GM19324 (cell line): ENCODE data around the gene GAS2L1.

Experiments
- ATAC-seq: cut with Tn5 transposase; IDR thresholded peaks from one replicate; pipeline ENCODE4 v1.9.1; 2021; ENCODE audit warnings: mild to moderate bottlenecking, moderate library complexity; ENCODE audit not compliant: unreplicated experiment, low FRiP score

Gene GAS2L1

DNA sequence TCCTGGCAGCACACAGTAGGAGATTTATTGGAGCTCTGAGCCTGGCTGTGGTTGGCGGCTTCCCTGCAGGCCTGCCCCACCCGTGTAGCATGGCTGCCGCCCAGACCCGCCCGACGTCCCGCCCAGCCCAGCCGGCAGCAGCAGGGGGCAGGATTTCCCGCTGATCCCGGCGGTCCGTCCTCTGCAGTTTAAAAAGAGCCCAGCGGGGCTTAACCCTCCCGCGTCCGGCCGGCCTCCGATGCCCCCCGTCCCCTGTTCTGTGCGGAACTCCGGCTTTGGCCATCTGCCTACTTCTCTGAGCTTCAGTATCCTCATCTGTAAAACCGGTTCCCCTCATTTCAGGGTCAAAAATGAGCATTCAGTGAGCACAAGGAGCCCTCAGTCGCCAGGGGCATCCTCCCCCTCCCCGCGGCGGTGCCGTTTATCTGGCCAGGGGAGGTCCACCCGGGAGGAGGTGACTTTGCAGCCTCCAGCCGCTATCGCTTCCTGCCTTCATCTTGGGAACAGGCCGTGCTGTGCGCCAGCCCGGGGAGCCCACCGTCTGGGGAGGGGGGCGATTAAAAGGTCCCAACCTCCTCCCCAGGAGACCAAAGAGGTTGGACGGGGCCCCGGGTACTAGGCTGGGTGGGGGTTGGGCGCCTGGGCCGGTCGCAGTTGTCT lies at the start of gene GAS2L1:
GAS2L1 (plus strand) TSS at position 476 of the 660 bp plus-strand sequence. CDS start 1,456 bp downstream, outside the sequence.
- no peak for ATAC-seq

DNA sequence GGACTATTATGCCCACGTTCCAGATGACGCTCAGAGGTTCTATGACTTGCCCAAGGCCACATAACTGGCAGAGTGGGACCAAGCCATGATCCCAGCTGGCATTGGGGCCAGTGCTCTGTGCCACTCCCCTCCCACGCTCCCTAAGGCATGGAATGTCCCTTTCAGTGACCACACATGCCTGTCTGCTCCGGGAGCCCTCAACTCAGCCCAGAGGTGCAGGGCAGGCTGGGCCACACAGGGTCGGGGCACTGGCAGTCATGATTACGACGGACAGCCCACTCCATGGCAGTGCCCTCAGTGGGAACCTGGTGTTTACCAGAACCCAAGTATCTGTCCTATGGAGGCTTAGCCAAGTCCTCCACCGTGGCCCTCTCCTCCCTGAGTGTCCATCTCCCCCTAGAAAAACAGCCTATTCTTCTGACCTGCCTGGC lies 48.7 kb upstream of the GAS2L1 start:
- no peak for ATAC-seq

DNA sequence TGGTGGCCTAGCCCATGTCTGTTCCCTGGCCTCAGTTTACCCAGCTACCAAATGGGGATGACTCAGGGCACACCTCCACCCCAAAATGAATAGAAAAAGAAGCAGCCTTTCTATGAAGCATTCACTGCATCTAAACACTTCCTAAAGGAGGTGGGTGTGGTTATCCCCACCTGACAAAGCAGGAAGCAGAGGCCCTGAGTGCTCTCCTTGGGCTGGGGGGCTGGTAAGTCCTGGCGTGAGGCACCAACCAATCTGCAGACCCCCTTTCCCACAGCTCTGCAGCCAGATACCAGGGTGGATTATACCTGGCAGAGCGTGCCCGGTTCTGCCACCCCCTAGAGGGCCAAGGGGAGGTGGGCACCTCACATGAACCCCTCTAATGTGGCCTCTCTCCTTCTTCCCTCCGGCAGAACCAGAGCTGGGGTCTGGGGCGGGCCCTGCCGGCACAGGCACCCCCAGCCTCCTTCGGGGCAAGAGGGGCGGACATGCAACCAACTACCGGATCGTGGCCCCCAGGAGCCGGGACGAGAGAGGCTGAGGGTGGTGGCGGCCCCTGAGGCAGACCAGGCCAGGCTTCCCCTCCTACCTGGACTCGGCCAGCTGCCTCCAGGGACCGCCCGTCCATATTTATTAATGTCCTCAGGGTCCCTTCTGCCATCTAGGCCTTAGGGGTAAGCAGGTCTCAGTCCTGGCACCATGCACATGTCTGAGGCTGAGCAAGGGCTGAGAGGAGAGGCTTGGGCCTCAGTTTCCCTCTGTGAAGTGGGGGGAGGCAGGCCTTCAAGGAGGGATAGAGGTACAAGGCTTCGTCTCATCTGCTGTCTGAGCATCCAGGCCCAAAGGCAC lies 47.8 kb upstream of the GAS2L1 start:
- ATAC-seq = no peak

DNA sequence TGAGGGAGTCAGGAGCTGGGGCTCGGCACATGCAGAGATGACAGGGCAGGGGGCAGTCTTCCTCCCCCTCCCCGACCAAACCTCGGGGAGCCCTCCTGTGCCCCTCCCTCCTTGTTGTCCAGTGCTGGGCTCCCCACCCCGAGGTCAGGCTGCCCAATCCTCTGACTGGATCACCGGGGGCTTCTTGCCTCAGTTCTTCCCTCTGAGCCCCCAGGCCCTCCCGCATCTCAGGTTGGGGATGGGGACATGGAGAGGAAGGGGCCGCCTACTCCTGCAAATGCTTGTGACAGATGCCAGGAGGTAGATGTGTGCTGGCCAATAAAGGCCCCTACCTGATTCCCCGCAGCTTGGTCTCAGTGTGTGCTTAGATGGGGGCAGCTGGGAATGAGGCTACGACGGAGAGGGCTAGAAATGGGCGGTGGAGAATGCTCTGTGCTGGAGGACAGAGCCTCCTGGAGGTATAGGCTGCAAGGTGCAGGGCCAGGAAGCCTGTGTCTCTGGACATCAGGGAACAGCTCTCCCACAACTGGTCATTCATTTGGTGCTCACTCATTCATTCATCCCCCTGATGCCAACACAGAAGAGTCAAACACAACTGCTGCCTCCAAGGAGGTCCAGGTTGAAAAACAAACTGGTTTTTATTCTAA lies 47.1 kb upstream of the GAS2L1 start:
- ATAC-seq = no peak

DNA sequence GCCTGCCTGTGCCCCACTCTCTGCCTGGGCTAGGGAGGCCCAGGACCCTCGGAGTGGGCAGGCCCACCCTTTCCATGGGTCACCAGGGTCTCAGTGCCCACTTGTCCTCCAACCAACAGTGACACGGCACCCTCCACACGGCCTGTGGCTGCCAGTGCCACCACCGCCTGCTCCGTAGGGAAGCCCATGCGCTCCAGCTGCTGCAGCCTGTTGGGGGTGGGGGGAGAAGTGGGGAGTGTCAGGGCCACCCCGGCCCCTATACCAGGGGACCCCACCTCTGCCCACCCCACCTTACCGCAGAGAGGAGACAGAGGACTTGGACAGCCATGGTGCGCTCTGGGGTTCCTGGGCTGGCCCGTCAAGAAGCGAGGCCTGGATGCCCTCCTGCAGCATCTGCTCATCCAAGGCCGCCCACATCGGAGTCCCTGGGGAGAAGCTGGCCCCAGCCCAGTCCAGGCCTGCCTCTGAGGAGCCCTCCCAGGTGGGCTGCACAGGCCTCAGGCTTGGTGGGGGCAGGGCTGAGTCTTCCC lies 46.4 kb upstream of the GAS2L1 start:
- no peak for ATAC-seq

DNA sequence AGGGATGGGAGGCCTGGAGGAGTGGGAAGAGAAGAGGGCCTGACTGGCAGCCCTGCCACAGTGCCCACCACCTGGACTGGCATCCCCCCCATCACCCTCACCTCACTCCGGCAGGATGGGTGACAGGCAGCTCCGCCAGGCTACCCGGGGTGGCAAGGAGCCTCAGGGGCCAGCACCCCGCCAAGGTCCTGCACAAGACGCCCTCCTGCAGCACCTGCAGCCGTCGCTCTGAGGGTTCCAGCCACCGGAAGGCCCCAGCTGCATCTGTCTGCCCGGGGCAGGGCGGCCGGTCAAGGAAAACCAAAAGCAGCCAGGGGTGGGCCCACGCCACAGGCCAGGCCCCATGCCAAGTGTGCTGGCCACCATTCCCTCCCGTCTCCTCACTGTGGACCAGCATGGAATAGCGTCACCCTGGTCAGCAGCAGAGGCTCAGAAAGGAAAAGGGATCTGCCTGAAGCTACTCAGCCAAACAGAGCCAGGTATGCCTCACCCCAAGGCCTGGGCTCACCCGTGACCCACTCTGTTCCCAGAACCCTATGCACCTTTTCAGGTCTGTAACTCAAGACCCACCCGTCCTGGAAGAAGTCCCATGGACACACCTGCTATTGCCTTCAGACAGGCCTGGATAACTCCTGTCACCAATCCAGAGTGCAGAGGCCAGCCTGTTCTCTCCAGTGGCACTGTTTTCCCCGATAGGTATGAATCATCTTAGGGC lies 45.7 kb upstream of the GAS2L1 start:
- ATAC-seq = no peak

DNA sequence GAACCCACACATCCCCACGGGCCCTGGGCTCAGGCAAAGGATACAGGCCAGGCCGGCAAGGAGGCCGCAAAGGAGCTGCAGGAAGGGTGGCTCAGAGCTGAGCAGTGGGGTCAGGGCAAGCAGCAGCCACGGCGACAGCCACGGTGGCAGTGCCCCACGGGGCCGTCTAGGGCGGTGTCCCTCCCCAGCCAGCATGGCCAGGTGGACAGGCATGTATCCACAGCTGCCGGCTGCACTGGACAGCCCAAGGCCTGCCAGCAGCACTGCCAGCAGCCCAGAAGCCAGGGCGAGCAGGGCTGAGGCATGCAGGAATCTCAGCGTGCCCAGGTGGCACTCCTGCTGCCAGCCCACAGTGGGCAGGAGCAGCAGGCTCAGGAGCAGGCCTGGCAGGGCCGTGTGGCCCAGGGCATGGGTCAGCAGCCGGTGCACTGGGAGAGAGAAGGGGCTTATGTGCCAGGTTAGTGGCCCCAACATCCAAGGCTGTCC lies 42.6 kb upstream of the GAS2L1 start:
- ATAC-seq = no peak

DNA sequence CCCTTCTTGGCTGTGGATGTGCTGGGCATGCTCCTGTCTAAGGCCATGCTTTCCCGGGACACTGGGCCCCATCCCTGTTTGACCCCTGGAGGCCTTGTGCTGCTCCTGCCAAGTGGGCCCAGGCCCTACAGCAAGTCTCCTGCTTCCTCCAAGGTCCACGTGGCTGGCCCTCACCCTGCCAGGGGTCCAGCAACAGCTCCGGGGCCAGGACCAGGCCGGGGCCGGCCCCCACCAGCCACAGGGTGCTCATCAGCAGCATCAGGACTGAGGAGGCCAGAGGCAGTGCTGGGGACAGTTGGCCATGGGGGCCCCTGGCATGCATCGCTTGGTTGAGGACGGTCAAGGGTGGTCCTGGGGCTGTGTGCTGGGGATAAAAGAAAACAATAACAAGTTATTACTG lies 41.1 kb upstream of the GAS2L1 start:
- ATAC-seq = no peak

DNA sequence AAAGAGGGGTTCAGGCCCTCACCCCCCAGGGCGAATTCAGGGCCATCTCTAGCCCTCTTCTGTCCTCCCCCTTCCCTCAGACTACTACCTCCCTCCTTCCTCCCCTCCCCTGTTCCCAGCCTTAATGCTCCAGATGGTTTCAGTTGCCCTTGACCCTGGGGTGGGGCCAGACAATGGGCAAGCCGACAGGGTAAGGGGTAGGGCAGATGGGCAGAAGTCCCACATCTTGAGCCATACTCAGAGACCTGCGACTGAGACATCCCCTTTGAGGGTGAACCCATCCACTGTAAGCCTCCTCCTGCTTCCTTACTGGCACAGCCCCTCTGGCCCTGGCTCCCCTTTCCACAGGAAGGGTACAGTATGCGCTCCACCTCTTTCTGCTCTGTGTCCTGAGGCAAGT lies 40.5 kb upstream of the GAS2L1 start:
- ATAC-seq = no peak

DNA sequence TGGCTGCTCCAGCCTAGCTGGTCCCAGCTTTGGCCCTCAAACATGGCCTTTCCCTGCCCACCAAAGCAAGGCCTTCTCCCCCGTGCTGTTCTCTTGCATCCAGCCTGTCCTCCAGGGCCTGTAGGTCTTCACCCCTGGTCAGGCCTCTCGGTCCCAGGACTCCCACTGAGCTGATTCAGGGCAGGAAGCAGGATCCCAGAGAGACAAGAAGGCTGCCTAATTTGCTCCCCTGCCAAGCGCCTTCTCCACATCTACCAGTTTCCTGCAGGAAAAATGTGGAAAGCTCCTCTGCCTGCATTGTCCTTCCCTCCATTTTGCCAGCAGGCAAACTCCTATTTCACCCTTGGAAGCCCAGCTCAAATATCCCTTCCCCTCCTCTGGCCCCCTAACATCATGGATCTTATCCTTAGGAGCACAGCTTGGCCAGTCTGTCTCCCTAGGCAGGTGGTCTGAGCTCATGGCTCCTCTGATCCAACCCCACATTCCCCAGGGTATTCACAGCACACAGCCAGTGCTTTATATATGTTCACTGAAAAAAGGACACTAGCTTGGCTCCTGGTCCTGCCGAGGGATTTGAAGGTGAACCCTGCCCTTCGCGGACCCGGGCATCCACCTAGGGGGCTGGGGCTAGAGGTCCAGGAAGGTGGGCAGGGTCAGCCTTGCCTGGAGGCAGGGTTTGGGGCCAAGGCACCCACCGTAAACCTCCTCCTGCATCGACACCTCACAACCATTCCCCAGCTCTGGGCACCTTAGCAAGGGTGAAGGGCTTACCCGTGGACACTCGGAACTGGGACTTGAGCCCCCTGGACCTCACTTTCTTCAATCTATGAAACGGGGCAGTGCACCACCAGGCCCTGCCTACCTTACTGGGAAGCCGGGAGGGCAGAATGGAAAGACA lies 39.6 kb upstream of the GAS2L1 start:
- ATAC-seq = no peak

DNA sequence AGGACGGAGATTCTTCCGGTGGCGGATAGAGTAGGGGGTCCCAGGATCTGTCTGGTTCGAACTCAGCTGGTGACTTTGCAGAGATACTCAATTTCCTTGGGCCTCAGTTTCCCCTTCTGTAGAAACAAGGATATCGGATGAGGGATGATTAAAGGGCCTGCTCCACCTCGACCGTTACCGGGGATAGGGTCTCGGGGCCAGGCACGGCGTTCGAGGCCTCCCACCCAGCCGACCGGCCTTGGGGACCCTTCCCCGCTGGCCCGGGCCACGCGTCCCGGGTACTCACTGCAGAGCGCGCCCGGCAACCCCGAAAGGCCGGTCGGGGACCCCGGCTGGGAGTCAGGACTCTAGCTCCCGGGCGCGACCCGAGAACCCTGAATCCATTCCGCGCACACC lies 39.0 kb upstream of the GAS2L1 start:
- ATAC-seq = no peak

DNA sequence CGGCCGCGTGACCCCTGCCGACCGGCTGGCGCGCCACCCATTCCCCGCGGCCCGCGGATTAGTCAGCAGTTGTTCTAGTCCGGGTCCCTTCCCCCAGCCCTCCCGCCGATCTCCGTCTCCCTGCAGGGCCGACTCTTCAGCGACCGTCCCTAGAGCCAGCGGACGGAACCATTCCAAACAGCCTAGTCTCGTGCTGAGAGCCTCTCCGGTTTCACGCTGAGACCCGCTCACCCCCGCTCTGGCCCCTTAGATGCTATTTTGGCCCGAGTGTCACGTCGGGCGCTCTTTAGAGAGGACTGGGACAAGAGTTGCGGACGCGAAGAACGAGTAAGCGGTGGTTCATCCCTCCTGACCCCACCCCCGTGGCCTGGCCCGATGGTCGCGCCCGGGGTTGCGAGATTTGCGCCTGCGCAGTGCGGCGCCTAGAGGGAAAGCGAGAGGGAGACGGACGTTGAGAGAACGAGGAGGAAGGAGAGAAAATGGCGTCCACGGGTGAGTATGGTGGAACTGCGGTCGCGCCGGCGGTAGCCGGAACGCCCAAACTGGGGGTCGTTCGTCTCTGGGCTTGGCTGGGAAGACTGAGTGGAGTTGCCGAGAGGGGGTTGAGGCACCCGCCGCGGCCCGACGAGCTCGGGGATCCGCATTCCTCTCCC lies 38.5 kb upstream of the GAS2L1 start, which contains the start of the genes EWSR1 and RHBDD3:
EWSR1 (plus strand) TSS at position 411 of the 653 bp plus-strand sequence; CDS start at position 480, 69 bp downstream.
RHBDD3 (minus strand) TSS at position 124 of the 653 bp plus-strand sequence. CDS start 2,355 bp downstream, outside the sequence.
- ATAC-seq = peak; percentile 87

DNA sequence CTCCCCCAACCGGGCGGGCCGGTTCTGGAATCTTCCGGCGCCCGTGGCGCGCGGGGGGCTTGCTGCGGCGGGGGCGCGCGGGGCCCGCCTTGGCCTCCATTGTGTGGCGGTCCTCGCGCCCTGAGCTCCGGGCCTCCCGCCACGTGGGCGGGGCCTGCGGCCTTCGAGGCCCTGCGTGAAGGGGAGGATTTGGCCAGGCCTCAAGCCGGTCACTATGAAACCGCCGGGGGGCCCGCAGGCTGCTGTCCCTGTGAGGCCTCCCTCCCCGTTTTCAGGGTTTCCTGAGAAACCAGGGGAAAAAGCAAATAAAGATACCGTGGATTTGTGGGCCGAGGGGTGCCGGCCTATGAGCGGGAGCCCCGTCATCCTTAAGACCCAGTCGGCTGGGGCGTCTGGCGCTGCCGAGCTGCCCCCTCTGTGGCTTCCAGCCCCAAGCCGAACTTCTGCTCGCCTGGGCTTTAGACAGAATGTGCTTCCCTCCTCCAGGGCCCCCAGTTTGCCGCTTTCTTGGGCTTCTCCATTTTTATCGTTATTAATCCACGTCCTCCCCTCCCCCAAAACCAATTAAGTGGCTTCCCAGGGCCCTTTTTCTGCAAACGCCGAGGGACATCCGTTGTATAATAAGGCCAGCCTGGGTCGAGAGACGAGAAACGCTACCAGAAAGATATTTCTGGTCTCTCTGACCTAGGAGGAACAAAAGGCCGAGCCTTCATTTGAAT lies 37.8 kb upstream of the GAS2L1 start:
- ATAC-seq = peak; percentile 25

DNA sequence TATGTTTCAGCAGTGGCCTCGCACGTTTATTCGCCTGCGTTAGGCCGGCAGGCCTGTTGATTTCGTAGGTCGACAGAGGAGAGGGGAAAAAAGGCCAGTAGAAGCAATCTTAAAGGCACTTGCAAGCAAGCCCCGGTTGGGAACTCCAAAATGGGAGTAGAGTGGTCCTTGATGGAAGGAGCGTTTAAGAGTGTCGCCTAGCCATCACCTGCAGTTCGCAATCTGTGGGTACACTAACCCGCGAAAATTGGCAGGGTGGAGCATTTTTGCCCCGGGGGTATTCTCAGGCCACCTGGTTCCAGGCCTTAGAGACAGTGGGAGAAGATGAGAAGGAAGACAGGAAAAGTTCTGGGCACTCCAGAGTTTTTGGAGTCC lies 37.2 kb upstream of the GAS2L1 start:
- no peak for ATAC-seq

DNA sequence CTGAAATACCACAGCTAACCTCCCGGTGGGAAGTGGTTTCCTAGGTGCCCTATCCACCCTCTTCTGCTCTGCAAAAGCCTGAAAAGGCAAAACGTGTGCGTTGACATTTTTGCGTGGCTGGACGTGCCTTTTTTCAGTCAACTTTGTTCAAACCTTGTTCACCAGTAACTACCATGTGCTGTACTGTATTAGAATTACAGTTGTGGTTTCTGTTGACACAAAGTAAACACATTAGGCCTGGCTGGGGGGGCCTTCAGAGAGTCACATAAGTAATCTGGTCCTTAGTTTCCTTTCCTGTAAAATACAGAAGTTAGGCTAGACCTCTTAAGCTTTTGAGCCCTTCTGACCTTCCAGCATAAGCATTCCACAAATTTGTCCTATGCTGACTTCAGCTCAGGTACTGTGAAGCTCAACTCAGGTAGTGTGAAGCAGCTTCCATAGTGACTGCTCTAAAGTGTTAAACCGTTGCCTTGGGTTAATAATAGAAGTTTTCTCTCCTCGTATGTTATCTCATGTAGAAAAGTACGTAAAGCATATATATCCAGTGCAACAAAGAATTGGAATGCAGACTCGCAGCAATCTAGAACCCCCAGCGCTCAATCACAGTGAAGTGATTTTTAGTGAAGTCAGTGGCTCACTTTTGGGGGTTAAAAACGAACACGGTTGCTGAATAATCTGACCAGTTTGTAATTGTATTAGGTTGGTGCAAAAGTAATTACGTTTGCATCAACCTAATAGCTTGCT lies 36.5 kb upstream of the GAS2L1 start:
- no peak for ATAC-seq

DNA sequence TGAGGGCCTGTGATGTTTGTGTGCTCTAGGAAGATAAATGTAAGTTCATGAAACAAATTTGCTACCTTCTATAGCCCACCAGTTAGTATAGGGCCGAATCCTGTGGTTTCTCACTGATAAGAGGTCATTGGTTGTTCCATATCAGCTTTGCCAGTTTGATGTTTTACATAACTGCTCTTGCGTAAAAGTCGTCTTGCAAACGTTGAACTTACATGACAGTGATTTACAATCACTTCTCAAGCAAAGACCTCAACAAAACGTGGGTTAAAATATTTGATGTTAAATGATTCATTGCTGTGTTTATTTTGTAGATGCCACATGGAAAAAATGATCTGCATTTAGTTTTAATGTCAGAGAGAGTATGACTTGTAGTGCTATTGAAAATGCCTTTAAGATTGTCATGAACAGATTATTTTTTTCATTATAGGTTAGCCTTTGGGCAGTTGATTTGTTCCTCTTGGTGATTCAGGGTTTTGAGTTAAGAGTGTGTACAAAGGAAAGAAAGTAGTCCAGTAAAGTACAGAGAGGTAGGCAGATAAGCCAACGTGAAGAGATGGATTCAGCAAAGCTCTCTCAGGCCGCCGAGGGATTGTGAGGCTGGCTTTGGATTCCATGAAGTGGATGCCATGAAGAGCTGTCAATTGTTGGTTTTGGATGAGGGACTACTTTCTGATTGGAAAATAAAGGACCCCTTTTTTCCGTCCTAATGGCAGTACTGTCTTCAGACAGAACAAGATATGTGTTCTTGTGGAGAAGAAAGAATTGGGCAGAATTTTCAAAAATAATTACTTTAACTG lies 35.8 kb upstream of the GAS2L1 start:
- ATAC-seq = no peak

DNA sequence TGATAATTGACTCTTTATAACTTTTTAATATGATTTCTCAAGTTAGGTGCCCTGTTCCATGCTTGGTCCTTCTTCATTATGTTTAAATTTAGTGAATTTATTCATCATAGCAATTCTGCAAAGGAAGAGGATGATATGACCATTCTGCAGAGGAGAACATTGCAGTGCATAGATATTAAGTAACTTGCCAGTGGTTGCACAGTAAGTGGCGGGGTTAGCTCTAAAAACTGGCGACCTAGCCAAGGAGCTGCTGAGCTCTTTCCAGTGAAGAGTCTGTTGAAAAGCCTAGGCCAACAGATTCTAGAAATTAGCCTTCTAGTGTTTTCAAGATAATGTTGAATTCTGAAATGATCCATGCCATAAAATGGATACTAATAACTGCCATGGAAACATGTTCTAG lies 33.8 kb upstream of the GAS2L1 start:
- no peak for ATAC-seq
